K562 treated with DMSO at 1 percent for 12 hours (cell line): ENCODE data around the gene MEMO1. TPM values are rescaled to one million over a fixed set of nuclear protein-coding genes. Genes with fewer than 3 reads are reported as not detected.

ENCODE experiments used
- total RNA-seq: library from RNA; unstranded; fragments of 300-600 nt; gene quantifications from 2 replicates; pipeline ENCODE4 v1.2.3, GENCODE V29; 2022; ENCODE audit not compliant: insufficient read depth

MEMO1 gene
- total RNA-seq, result 28.6 and 38.7 TPM in 2 replicates

GRCh38 chr2:32010670-32011484, at the start of gene MEMO1:
MEMO1 (minus strand) TSS chr2:32011008; CDS start chr2:32010247, 761 bp downstream.

GRCh38 chr2:32039447-32040219, 28.8 kb upstream of the MEMO1 start, which contains the start of gene DPY30:
DPY30 (minus strand) TSS chr2:32039805; CDS start chr2:32039456, 349 bp downstream.

Other genes starting within 250 kb of the MEMO1 start
- 110 and 118 TPM in 2 replicates for gene DPY30, start 28.8 kb upstream of the MEMO1 start, total RNA-seq
- 3.5 and 14.3 TPM in 2 replicates for gene SPAST, start 52.5 kb upstream of the MEMO1 start, total RNA-seq
- 6.4 and 20.7 TPM in 2 replicates for gene SLC30A6, start 154.9 kb upstream of the MEMO1 start, total RNA-seq